ENCODE data around the gene KLHL6. TPM values are rescaled to one million over a fixed set of nuclear protein-coding genes. Genes with fewer than 3 reads are reported as not detected.
A peak's percentile ranks its signal among the peaks of the same experiment; 100 is the strongest.
"Not testable (repeated sequence)": the region's sequence is repeated elsewhere in the genome, so short reads cannot be mapped to it uniquely, and the experiment has no call there.

Gene KLHL6
- total RNA-seq, 3 donors from 2014 or later = 27.9 to 35.5 (median 29.9) TPM

- H3K36me3 Mint-ChIP-seq (ENCODE audit: insufficient read depth) = peaks cover 3% of the 10 kb centered on the region
- ATAC-seq = no peak
- no peaks in the 10 kb centered on the region for H3K27me3 Mint-ChIP-seq (ENCODE audit: low read depth)
These were observed 101.4 kb downstream of the KLHL6 start for GRCh38 chr3:183454064-183454463.

GRCh38 chr3:183449791-183450190, 105.7 kb downstream of the KLHL6 start:
- Mint-ChIP-seq H3K27me3 (ENCODE audit: low read depth) (no peaks in the 10 kb centered on the region), H3K4me3 (no peak overlapping the region), H3K9me3 (peaks cover under 1% of the 10 kb centered on the region), H3K36me3 (ENCODE audit: insufficient read depth) (no peaks in the 10 kb centered on the region), H3K4me1 (ENCODE audit: low read depth) (peaks cover 18% of the 10 kb centered on the region)
- DNase-seq (no peak), ATAC-seq (no peak)

More at GRCh38 chr3:183454064-183454463, 101.4 kb downstream of the KLHL6 start:
- Mint-ChIP-seq H3K9me3 (no peaks in the 10 kb centered on the region), H3K4me1 (ENCODE audit: low read depth) (no peaks in the 10 kb centered on the region), H3K4me3 (no peak overlapping the region)
- no peak for DNase-seq

- ATAC-seq (no peak), DNase-seq (no peak)
- H3K4me3 Mint-ChIP-seq = no peak overlapping the region
- H3K4me1 Mint-ChIP-seq (ENCODE audit: low read depth) = peaks cover 18% of the 10 kb centered on the region
- H3K36me3 Mint-ChIP-seq (ENCODE audit: insufficient read depth) = no peaks in the 10 kb centered on the region
- H3K9me3 Mint-ChIP-seq = peaks cover 4% of the 10 kb centered on the region
- no peaks in the 10 kb centered on the region for H3K27me3 Mint-ChIP-seq (ENCODE audit: low read depth)
These were observed 106.1 kb downstream of the KLHL6 start for GRCh38 chr3:183449391-183449790.

GRCh38 chr3:183448369-183449128, 107.0 kb downstream of the KLHL6 start:
- Mint-ChIP-seq H3K36me3 (ENCODE audit: insufficient read depth) (no peaks in the 10 kb centered on the region), H3K27me3 (ENCODE audit: low read depth) (no peaks in the 10 kb centered on the region), H3K9me3 (peaks cover 13% of the 10 kb centered on the region), H3K4me1 (ENCODE audit: low read depth) (peaks cover 18% of the 10 kb centered on the region), H3K4me3 (peak overlapping the region; percentile 94)
- no peak for ATAC-seq
- no peak for DNase-seq

- ATAC-seq (peak; percentile 89 to 93), DNase-seq (peak; percentile 48)
- Mint-ChIP-seq H3K4me3 (peak overlapping the region; percentile 94), H3K9me3 (peaks cover 23% of the 10 kb centered on the region), H3K36me3 (ENCODE audit: insufficient read depth) (no peaks in the 10 kb centered on the region), H3K4me1 (ENCODE audit: low read depth) (peaks cover 18% of the 10 kb centered on the region), H3K27me3 (ENCODE audit: low read depth) (no peaks in the 10 kb centered on the region)
These were observed 108.1 kb downstream of the KLHL6 start for GRCh38 chr3:183447206-183448001.

- H3K36me3 Mint-ChIP-seq (ENCODE audit: insufficient read depth) = no peaks in the 10 kb centered on the region
- DNase-seq = no peak
- H3K4me3 Mint-ChIP-seq = peak overlapping the region; percentile 94
- peaks cover 18% of the 10 kb centered on the region for H3K4me1 Mint-ChIP-seq (ENCODE audit: low read depth)
- H3K27me3 Mint-ChIP-seq (ENCODE audit: low read depth) = no peaks in the 10 kb centered on the region
- H3K9me3 Mint-ChIP-seq = peaks cover 23% of the 10 kb centered on the region
- ATAC-seq = no peak
These were observed 108.7 kb downstream of the KLHL6 start for GRCh38 chr3:183446838-183447205.

- ATAC-seq = no peak
- H3K4me1 Mint-ChIP-seq (ENCODE audit: low read depth) = peaks cover 18% of the 10 kb centered on the region
- no peaks in the 10 kb centered on the region for H3K27me3 Mint-ChIP-seq (ENCODE audit: low read depth)
- H3K4me3 Mint-ChIP-seq = no peak overlapping the region
- H3K36me3 Mint-ChIP-seq (ENCODE audit: insufficient read depth) = no peaks in the 10 kb centered on the region
- peaks cover 28% of the 10 kb centered on the region for H3K9me3 Mint-ChIP-seq
- DNase-seq = no peak
These were observed 110.8 kb downstream of the KLHL6 start for GRCh38 chr3:183444748-183445147.

DNA sequence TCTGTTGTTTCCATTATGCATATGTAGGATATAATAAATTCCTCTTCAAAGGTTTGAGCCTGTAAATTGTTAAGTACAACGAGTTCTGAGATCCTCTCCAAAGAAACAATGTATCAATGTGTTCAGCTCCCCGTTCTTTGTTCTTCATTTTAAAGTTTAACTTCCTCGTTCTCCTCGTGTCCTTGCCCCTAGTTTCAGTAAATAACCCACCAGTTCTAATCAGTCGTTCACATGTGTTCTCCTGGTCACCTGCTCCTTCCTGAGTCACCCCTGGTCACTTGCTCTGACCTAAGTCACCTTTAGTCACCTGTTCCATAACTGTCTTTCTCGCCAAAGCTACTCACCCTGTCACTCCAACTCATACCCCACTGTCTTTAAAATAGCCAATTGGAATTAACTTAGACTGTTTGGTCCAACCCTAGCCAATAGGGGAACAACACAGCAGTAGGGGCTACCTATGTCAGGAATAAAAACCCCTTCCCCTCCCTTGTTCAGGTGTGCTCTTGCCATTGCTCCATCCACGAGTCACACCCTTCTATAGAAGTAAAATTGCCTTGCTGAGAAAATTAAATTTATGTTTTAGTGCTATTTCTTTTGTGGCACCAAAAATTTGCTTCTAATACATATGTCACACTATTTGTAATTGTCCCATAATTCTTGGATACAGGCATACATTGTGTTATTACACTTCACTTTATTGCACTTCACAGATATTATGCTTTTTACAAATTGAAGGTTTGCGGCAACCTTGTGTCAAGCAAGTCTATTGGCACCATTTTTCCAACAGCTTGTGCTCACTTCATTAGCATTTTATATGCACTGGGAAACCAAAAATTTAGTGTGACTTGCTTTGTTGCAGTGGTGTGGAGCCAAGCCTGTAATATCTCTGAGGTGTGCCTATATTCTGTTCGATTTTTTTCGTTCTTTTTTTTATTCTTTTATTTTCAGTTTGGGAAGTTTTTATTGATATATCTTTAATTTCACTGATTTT, 111.8 kb downstream of the KLHL6 start:
- peaks cover 28% of the 10 kb centered on the region for H3K9me3 Mint-ChIP-seq
- ATAC-seq = no peak
- H3K4me1 Mint-ChIP-seq (ENCODE audit: low read depth) = peaks cover 14% of the 10 kb centered on the region
- DNase-seq = no peak
- no peaks in the 10 kb centered on the region for H3K36me3 Mint-ChIP-seq (ENCODE audit: insufficient read depth)
- no peaks in the 10 kb centered on the region for H3K27me3 Mint-ChIP-seq (ENCODE audit: low read depth)
- H3K4me3 Mint-ChIP-seq = no peak overlapping the region

- no peak for ATAC-seq
- no peaks in the 10 kb centered on the region for H3K27me3 Mint-ChIP-seq (ENCODE audit: low read depth)
- H3K4me1 Mint-ChIP-seq (ENCODE audit: low read depth) = peaks cover 11% of the 10 kb centered on the region
- DNase-seq = no peak
- no peaks in the 10 kb centered on the region for H3K36me3 Mint-ChIP-seq (ENCODE audit: insufficient read depth)
- no peak overlapping the region for H3K4me3 Mint-ChIP-seq
- H3K9me3 Mint-ChIP-seq = peaks cover 28% of the 10 kb centered on the region
These were observed 112.5 kb downstream of the KLHL6 start for GRCh38 chr3:183442994-183443393.

DNA sequence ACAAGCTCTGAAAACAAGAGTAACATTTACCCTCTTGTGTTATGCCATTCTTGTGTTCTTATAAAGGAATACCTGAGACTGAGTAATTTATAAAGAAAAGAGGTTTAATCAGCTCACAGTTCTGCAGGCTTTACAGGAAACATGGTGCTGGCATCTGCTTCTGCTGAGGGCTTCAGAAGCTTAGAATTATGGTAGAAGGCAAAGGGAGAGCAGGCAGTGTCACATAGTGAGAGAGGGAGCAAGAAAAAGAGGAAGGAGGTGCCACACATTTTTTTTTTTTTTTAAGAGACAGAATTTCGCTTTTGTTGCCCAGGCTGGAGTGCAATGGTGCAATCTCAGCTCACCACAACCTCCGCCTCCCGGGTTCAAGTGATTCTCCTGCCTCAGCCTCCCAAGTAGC, 115.0 kb downstream of the KLHL6 start:
- Mint-ChIP-seq H3K4me1 (ENCODE audit: low read depth) (peaks cover 14% of the 10 kb centered on the region), H3K9me3 (peaks cover 28% of the 10 kb centered on the region)
- not testable (repeated sequence) for H3K4me3 Mint-ChIP-seq; DNase-seq; H3K36me3 Mint-ChIP-seq (ENCODE audit: insufficient read depth); H3K27me3 Mint-ChIP-seq (ENCODE audit: low read depth); ATAC-seq

DNA sequence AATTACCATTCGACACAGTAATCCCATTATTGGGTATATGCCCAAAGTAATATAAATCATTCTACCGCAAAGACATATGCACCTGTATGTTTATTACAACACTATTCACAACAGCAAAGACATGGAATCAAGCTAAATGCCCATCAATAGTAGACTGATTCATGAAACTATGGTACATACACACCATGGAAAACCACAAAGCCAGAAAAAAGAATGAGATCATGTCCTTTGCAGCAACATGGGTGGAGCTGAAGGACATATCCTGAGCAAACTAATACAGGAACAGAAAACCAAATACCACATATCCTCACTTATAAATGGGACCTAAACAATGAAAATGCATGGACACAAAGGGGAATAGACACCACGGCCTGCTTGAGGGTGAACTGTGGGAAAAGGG, 116.0 kb downstream of the KLHL6 start:
- H3K4me3 Mint-ChIP-seq = no peak overlapping the region
- H3K9me3 Mint-ChIP-seq = peaks cover 25% of the 10 kb centered on the region
- no peaks in the 10 kb centered on the region for H3K36me3 Mint-ChIP-seq (ENCODE audit: insufficient read depth)
- H3K4me1 Mint-ChIP-seq (ENCODE audit: low read depth) = peaks cover 16% of the 10 kb centered on the region
- H3K27me3 Mint-ChIP-seq (ENCODE audit: low read depth) = no peaks in the 10 kb centered on the region
- DNase-seq (no peak), ATAC-seq (no peak)

DNA sequence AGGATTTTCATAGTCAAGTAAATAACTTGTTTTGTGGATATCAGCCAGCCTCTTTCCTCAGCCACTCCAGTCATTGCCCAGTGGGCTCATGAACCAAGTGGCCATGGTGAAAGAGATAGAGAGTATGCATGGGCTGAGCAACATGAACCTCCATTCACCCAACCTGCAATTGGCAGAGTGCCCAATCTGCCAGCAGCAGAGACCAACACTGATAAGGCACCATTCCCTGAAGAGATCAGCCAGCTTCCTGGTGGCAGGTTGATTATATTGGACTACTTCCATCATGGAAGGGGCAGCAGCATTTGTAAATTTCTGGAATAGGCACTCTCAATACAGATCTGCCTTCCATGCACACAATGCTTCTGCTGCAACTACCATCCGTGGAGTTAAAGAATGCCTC, 116.8 kb downstream of the KLHL6 start:
- Mint-ChIP-seq H3K27me3 (ENCODE audit: low read depth) (no peaks in the 10 kb centered on the region), H3K36me3 (ENCODE audit: insufficient read depth) (no peaks in the 10 kb centered on the region), H3K4me3 (no peak overlapping the region), H3K9me3 (peaks cover 17% of the 10 kb centered on the region), H3K4me1 (ENCODE audit: low read depth) (peaks cover 16% of the 10 kb centered on the region)
- ATAC-seq (no peak), DNase-seq (no peak)

DNA sequence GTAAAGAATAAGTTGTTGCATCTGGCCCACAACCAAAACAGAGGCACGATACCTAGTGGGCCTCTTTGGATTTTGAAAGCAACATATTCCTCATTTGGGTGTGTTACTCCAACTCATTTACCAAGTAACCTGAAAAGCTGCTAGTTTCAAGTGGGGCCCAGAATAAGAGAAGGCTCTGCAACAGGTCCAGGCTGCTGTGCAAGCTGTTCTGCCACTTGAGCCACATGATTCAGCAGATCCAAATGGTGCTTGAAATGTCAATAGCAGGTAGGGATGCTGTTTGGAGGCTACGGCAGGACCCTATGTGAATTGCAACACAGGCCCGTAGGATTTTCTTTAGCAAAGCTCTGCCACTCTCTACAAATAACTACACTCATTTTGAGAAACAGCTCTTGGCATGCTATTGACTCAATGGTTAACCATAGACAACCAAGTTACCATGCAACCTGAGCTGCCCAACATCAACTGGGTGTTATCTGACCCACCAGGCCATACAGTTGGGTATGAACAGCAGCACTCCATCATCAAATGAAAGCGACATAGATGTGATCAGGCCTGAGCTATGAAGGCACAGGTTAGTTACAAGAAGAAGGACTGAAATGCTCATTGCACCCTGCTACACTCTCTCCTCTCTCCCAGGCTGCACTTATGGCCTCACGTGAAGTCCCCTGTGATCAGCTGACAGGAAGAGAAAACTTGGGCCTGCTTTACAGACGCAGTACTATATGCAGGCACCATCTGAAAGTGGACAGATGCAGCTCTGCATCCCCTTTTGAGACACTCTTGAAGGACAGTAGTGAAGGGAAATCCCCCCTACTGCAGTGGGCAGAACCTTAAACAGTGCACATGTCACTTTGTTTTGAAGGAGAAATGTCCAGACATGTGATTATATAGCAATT, 117.6 kb downstream of the KLHL6 start:
- peaks cover 9% of the 10 kb centered on the region for H3K9me3 Mint-ChIP-seq
- peaks cover 16% of the 10 kb centered on the region for H3K4me1 Mint-ChIP-seq (ENCODE audit: low read depth)
- no peak for ATAC-seq
- DNase-seq = no peak
- no peak overlapping the region for H3K4me3 Mint-ChIP-seq
- no peaks in the 10 kb centered on the region for H3K27me3 Mint-ChIP-seq (ENCODE audit: low read depth)
- no peaks in the 10 kb centered on the region for H3K36me3 Mint-ChIP-seq (ENCODE audit: insufficient read depth)
